K562 (cell line): ENCODE results near the gene TRAF3.

ENCODE experiments used
- AFF4 ChIP-seq: sonication (generic); formaldehyde crosslinking; IDR thresholded peaks from 2 replicates; pipeline ENCODE4 v1.8.0; 2023; ENCODE audit warnings: mild to moderate bottlenecking, missing genetic modification reagents
- BACH1 ChIP-seq: fragments of 200-800 bp; sonication (Bioruptor generic); IDR thresholded peaks from 2 replicates; pipeline ENCODE4 v1.6.1; 2016; ENCODE audit warnings: missing genetic modification characterization, missing compliant biosample characterization
- BCLAF1 ChIP-seq, 2 experiments: fragments of 450-650 bp in 1 of 2; IDR thresholded peaks; 2 replicates each; pipeline ENCODE4 v1.6.1; 2011 to 2017; ENCODE audit warnings: low read depth in 2 of 2, antibody characterized with exemption in 1 of 2, borderline replicate concordance in 1 of 2, low read length in 1 of 2, mild to moderate bottlenecking in 1 of 2, mixed read lengths in 1 of 2; ENCODE audit not compliant: control insufficient read depth in 1 of 2
- CBFB ChIP-seq: sonication (generic); formaldehyde crosslinking; IDR thresholded peaks from 2 replicates; pipeline ENCODE4 v1.4.0; 2020; ENCODE audit warnings: mild to moderate bottlenecking, missing genetic modification reagents
- FOXK2 ChIP-seq, 2 experiments: fragments of 450-650 bp; IDR thresholded peaks in 1 of 2; conservative IDR thresholded peaks in 1 of 2; 2 replicates each; pipeline ENCODE4 v1.6.1; 2016; ENCODE audit warnings: low read depth in 2 of 2, mild to moderate bottlenecking in 1 of 2
- RAD51 ChIP-seq: fragments of 450-650 bp; IDR thresholded peaks from 2 replicates; pipeline ENCODE4 v1.7.1; 2016; ENCODE audit warnings: low read depth, mild to moderate bottlenecking, borderline replicate concordance
- TARDBP ChIP-seq: fragments of 450-650 bp; IDR thresholded peaks from 2 replicates; pipeline ENCODE4 v1.6.1; 2016
- TCF7L2 ChIP-seq: fragments of 150-350 bp; IDR thresholded peaks from 2 replicates; pipeline ENCODE4 v1.6.1; 2016; ENCODE audit warnings: low read depth, mild to moderate bottlenecking, low read length, moderate library complexity
- TRIM24 ChIP-seq, 2 experiments: fragments of 450-650 bp; IDR thresholded peaks; 2 replicates each; pipeline ENCODE4 v1.6.1; 2016
- USF2 ChIP-seq: sonication (generic); formaldehyde crosslinking; IDR thresholded peaks from 2 replicates; pipeline ENCODE4 v1.5.0; 2020; ENCODE audit warnings: missing genetic modification reagents
- ZBTB11 ChIP-seq, 3 experiments: fragments of 200-800 bp in 1 of 3; fragments of 250-450 bp in 1 of 3; fragments of 450-650 bp in 1 of 3; sonication (Bioruptor Pico) in 1 of 3; sonication (Bioruptor generic) in 1 of 3; formaldehyde crosslinking in 1 of 3; IDR thresholded peaks; 2 replicates each; pipeline versions ENCODE4 v1.6.1 to v1.8.0; 2016 to 2022; ENCODE audit warnings: mild to moderate bottlenecking in 2 of 3, missing genetic modification characterization in 2 of 3, missing compliant biosample characterization in 1 of 3, moderate library complexity in 1 of 3
- ZNF384 ChIP-seq: IDR thresholded peaks from 2 replicates; pipeline ENCODE4 v1.6.1; 2012; ENCODE audit warnings: low read depth, low read length, improper control_type of control experiment
- ZNF707 ChIP-seq: fragments of 250-450 bp; sonication (Bioruptor Pico); conservative IDR thresholded peaks from 2 replicates; pipeline ENCODE4 v1.8.0; 2022; ENCODE audit warnings: inconsistent platforms, mild to moderate bottlenecking, moderate library complexity

- TF ChIP-seq AFF4 (CRISPR knock-in tag) (no peak), USF2 (CRISPR knock-in tag) (no peak), ZNF384 (no peak), FOXK2 (conservative IDR thresholded peaks at IDR 0.05 in 1 of 2, IDR thresholded peaks at IDR 0.05 in 1 of 2; ENCODE audit: low read depth in 2 of 2) (no peak), TARDBP (no peak), BACH1 (tag) (no peak), CBFB (CRISPR knock-in tag) (no peak), TRIM24 (IDR thresholded peaks at IDR 0.05) (no peak), RAD51 (no peak), ZBTB11 (CRISPR knock-in tag; IDR thresholded peaks at IDR 0.05) (no peak), BCLAF1 (IDR thresholded peaks at IDR 0.05; ENCODE audit: borderline replicate concordance in 1 of 2, control insufficient read depth in 1 of 2, low read depth in 2 of 2, low read length in 1 of 2) (no peak), ZNF707 (CRISPR knock-in tag) (no peak), TCF7L2 (no peak)
Observed at GRCh38 chr14:102781063-102781462, 3.8 kb downstream of the TRAF3 start.
